Ammon's horn (tissue), 1 donor: ENCODE measurements around the gene BLOC1S3.

Experiments used
- DNase-seq: peaks from one replicate; pipeline ENCODE4 v3.0.0-alpha.2; 2016; ENCODE audit warnings: low spot score

The BLOC1S3 gene

GRCh38 chr19:45182758-45183157, 4.2 kb downstream of the BLOC1S3 start:
- DNase-seq = no peak

GRCh38 chr19:45184115-45184514, 5.5 kb downstream of the BLOC1S3 start:
- no peak for DNase-seq

GRCh38 chr19:45186509-45187334, 8.1 kb downstream of the BLOC1S3 start:
- DNase-seq = no peak

- DNase-seq = no peak
Measured at GRCh38 chr19:45187421-45188100, 9.0 kb downstream of the BLOC1S3 start.

GRCh38 chr19:45189971-45190370, 11.4 kb downstream of the BLOC1S3 start:
- no peak for DNase-seq

- no peak for DNase-seq
Measured at GRCh38 chr19:45191375-45191774, 12.8 kb downstream of the BLOC1S3 start.

GRCh38 chr19:45195764-45196163, 17.2 kb downstream of the BLOC1S3 start:
- DNase-seq = no peak

- peak; percentile 51 for DNase-seq
Measured at GRCh38 chr19:45200568-45200967, 22.0 kb downstream of the BLOC1S3 start.

- DNase-seq = no peak
Measured at GRCh38 chr19:45202637-45203036, 24.1 kb downstream of the BLOC1S3 start.

- no peak for DNase-seq
Measured at GRCh38 chr19:45205810-45206209, 27.2 kb downstream of the BLOC1S3 start.

GRCh38 chr19:45206328-45206727, 27.7 kb downstream of the BLOC1S3 start:
- no peak for DNase-seq

GRCh38 chr19:45211751-45212381, 33.3 kb downstream of the BLOC1S3 start:
- no peak for DNase-seq

- DNase-seq = no peak
Measured at GRCh38 chr19:45213031-45213430, 34.4 kb downstream of the BLOC1S3 start.

GRCh38 chr19:45215391-45216191, 37.0 kb downstream of the BLOC1S3 start:
- no peak for DNase-seq

GRCh38 chr19:45216667-45217066, 38.1 kb downstream of the BLOC1S3 start:
- DNase-seq = no peak

- no peak for DNase-seq
Measured at GRCh38 chr19:45217193-45217956, 38.8 kb downstream of the BLOC1S3 start.

GRCh38 chr19:45217957-45218334, 39.4 kb downstream of the BLOC1S3 start:
- DNase-seq = no peak

- no peak for DNase-seq
Measured at GRCh38 chr19:45218426-45218825, 39.8 kb downstream of the BLOC1S3 start.

GRCh38 chr19:45218911-45219743, 40.5 kb downstream of the BLOC1S3 start:
- DNase-seq = no peak

- DNase-seq = no peak
Measured at GRCh38 chr19:45222724-45223123, 44.1 kb downstream of the BLOC1S3 start.

GRCh38 chr19:45223879-45224278, 45.3 kb downstream of the BLOC1S3 start:
- DNase-seq = no peak
